ENCODE measurements around the gene CARD19.
A peak's percentile ranks its signal among the peaks of the same experiment; 100 is the strongest.

The CARD19 gene

GRCh38 chr9:93154293-93154903, 58.4 kb downstream of the CARD19 start:
- no peak for DNase-seq (ENCODE audit: low read depth, low spot score)

GRCh38 chr9:93155716-93156474, 59.9 kb downstream of the CARD19 start:
- DNase-seq (ENCODE audit: low read depth, low spot score): no peak

- no peak for DNase-seq (ENCODE audit: low read depth, low spot score)
Observed at GRCh38 chr9:93156475-93157008, 60.5 kb downstream of the CARD19 start.

GRCh38 chr9:93159601-93160471, 63.8 kb downstream of the CARD19 start:
- peak; percentile 51 for DNase-seq (ENCODE audit: low read depth, low spot score)

- DNase-seq (ENCODE audit: low read depth, low spot score): no peak
Observed at GRCh38 chr9:93161786-93162562, 66.0 kb downstream of the CARD19 start.

Measured in brain pericyte (primary cell).